Measurements from ENCODE around the gene GHRHR. TPM values are rescaled to one million over a fixed set of nuclear protein-coding genes. Genes with fewer than 3 reads are reported as not detected.

The GHRHR gene
- polyA plus RNA-seq, 3 donors: not detected

DNA sequence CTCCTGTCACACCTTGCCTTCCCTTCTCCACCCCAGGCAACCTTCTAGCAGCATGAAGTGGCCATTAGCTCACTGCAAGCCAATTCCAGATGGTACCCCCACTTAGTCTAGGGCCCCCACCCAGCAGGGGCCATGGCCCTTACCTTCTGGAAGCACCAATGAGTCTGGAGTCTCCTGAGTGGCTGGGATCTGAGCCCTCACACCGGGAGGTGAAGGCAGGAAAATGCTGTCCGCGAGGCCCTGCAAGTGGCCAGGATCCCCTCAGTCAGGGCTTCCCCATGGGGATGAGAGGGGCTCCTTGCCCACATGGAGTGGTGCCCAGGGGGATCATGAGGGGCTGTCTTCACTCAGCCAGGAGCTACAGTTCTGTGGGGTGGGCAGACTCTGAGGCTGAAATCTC lies 47.5 kb upstream of the GHRHR start:
- Mint-ChIP-seq H3K9me3 (no peaks in the 10 kb centered on the region), H3K27me3 (ENCODE audit: low read depth in 3 of 3) (peaks cover 0 to 4% (median 1%) of the 10 kb centered on the region in 3 donors), H3K27ac (no peak overlapping the region), H3K36me3 (no peaks in the 10 kb centered on the region), H3K4me1 (peaks cover 2% of the 10 kb centered on the region), H3K4me3 (no peak overlapping the region)
- Histone ChIP-seq H3K4me3 (replicated peaks in 1 of 3; ENCODE audit: low read depth in 2 of 3, low read length in 3 of 3) (no peak overlapping the region), H3K79me2 (ENCODE audit: insufficient read depth, low read length) (no peaks in the 10 kb centered on the region), H3K4me1 (ENCODE audit: control insufficient read depth in 1 of 2, insufficient read depth in 2 of 2, low read length in 2 of 2) (no peaks in the 10 kb centered on the region), H3K27me3 (ENCODE audit: control insufficient read depth in 2 of 2, insufficient read depth in 2 of 2, low read length in 2 of 2) (no peaks in the 10 kb centered on the region), H3K27ac (ENCODE audit: low read depth in 1 of 2, low read length in 2 of 2) (no peak overlapping the region), H4K20me1 (ENCODE audit: insufficient read depth, low read length) (no peaks in the 10 kb centered on the region), H3K36me3 (replicated peaks in 1 of 2; ENCODE audit: control insufficient read depth in 1 of 2, insufficient read depth in 2 of 2, low read length in 2 of 2) (no peaks in the 10 kb centered on the region), H3K9me3 (replicated peaks in 1 of 2; ENCODE audit: control insufficient read depth in 1 of 2, insufficient read depth in 1 of 2, low read length in 2 of 2) (no peaks in the 10 kb centered on the region), H3K4me2 (replicated peaks; ENCODE audit: extremely low read depth, low read length, poor library complexity, severe bottlenecking) (no peak overlapping the region), H2AFZ (ENCODE audit: insufficient read depth, low read depth, low read length, poor library complexity, severe bottlenecking) (no peak overlapping the region), H3K9ac (ENCODE audit: insufficient read depth, low read length, poor library complexity, severe bottlenecking) (no peak overlapping the region)
- 93% methylated on average over 3 of the region's 3 CpGs for WGBS (ENCODE audit: insufficient coverage)
- intact Hi-C loops (cut with micrococcal nuclease): no loop called here
- TF ChIP-seq, protein P1, sequence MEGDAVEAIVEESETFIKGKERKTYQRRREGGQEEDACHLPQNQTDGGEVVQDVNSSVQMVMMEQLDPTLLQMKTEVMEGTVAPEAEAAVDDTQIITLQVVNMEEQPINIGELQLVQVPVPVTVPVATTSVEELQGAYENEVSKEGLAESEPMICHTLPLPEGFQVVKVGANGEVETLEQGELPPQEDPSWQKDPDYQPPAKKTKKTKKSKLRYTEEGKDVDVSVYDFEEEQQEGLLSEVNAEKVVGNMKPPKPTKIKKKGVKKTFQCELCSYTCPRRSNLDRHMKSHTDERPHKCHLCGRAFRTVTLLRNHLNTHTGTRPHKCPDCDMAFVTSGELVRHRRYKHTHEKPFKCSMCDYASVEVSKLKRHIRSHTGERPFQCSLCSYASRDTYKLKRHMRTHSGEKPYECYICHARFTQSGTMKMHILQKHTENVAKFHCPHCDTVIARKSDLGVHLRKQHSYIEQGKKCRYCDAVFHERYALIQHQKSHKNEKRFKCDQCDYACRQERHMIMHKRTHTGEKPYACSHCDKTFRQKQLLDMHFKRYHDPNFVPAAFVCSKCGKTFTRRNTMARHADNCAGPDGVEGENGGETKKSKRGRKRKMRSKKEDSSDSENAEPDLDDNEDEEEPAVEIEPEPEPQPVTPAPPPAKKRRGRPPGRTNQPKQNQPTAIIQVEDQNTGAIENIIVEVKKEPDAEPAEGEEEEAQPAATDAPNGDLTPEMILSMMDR (IDR thresholded peaks at IDR 0.05): no peak
- DNase-seq: no peak

DNA sequence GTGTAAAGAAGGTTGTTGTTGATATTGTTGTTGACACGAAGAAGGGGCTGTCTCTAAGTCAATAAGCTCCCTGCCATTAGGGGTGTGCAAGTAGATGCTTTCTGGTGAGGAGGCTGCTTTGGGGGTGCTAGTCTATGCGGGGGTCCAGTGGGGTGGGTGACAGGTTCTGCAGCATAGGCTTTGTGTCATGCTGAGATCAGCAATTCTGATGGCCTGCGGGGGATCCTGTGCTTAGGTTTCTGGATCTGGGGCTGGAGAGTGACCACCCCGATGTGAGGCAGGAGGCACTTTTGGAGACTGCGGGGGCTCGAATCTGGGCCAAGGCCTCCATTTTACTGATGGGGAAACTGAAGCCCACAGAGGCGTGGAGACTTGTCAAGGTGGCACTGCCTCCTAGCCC lies 47.0 kb upstream of the GHRHR start:
- H3K36me3 Mint-ChIP-seq: no peaks in the 10 kb centered on the region
- TF ChIP-seq, protein P1 (IDR thresholded peaks at IDR 0.05): no peak
- no peaks in the 10 kb centered on the region for H3K9me3 Mint-ChIP-seq
- Histone ChIP-seq H3K9me3 (replicated peaks in 1 of 2; ENCODE audit: control insufficient read depth in 1 of 2, insufficient read depth in 1 of 2, low read length in 2 of 2) (no peaks in the 10 kb centered on the region), H4K20me1 (ENCODE audit: insufficient read depth, low read length) (no peaks in the 10 kb centered on the region), H2AFZ (ENCODE audit: insufficient read depth, low read depth, low read length, poor library complexity, severe bottlenecking) (no peak overlapping the region), H3K4me3 (replicated peaks in 1 of 3; ENCODE audit: low read depth in 2 of 3, low read length in 3 of 3) (no peak overlapping the region), H3K4me1 (ENCODE audit: control insufficient read depth in 1 of 2, insufficient read depth in 2 of 2, low read length in 2 of 2) (no peaks in the 10 kb centered on the region), H3K79me2 (ENCODE audit: insufficient read depth, low read length) (no peaks in the 10 kb centered on the region), H3K9ac (ENCODE audit: insufficient read depth, low read length, poor library complexity, severe bottlenecking) (no peak overlapping the region), H3K27ac (ENCODE audit: low read depth in 1 of 2, low read length in 2 of 2) (no peak overlapping the region), H3K4me2 (replicated peaks; ENCODE audit: extremely low read depth, low read length, poor library complexity, severe bottlenecking) (no peak overlapping the region), H3K27me3 (ENCODE audit: control insufficient read depth in 2 of 2, insufficient read depth in 2 of 2, low read length in 2 of 2) (no peaks in the 10 kb centered on the region), H3K36me3 (replicated peaks in 1 of 2; ENCODE audit: control insufficient read depth in 1 of 2, insufficient read depth in 2 of 2, low read length in 2 of 2) (no peaks in the 10 kb centered on the region)
- 88% methylated on average over 4 of the region's 7 CpGs for WGBS (ENCODE audit: insufficient coverage)
- H3K4me3 Mint-ChIP-seq: no peak overlapping the region
- peaks cover 0 to 2% (median 1%) of the 10 kb centered on the region in 3 donors for H3K27me3 Mint-ChIP-seq (ENCODE audit: low read depth in 3 of 3)
- no peak for DNase-seq
- peaks cover 2% of the 10 kb centered on the region for H3K4me1 Mint-ChIP-seq
- no peak overlapping the region for H3K27ac Mint-ChIP-seq
- intact Hi-C loops (cut with micrococcal nuclease): no loop called here

All from CD14-positive monocyte (primary cell).